HG02885 (cell line): Measurements from ENCODE around the gene MYL12A.
A peak's percentile ranks its signal among the peaks of the same experiment; 100 is the strongest.

Source experiments
- ATAC-seq: cut with Tn5 transposase; IDR thresholded peaks from one replicate; pipeline ENCODE4 v1.9.1; 2021; ENCODE audit warnings: mild to moderate bottlenecking; ENCODE audit not compliant: unreplicated experiment, poor library complexity

The MYL12A gene

GRCh38 chr18:3279201-3280185, 31.9 kb downstream of the MYL12A start:
- peak; percentile 91 for ATAC-seq

GRCh38 chr18:3281456-3282400, 34.1 kb downstream of the MYL12A start:
- ATAC-seq = peak; percentile 39

DNA sequence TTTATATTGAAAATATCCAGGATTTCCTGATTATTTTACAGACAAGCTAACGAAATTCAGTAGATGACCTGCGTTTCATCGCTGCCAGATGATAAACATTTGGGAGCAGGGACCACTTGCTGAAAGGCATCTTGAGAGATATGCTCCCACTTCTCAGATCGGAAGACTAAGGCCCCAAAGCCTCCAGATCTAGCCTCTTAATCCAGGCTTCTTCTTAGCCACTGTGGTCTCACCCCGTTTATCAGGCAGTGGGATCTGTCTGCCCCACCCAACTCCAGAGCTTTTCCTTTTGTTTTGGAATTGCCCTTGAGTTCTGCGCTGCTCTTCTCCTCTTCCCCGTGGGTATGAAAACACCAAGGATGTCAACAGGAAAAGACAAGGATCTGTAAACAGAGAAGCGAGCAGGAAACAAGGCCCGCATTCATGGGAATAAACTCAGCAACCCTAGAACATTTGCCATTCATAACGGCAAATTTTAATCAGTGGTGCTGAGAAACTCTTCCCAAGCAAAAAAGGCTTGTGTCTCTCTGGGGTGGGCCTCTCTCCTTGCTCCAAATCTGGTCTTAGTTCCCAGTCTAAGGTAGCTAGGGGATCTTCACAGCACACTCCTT, 35.8 kb downstream of the MYL12A start:
- no peak for ATAC-seq

GRCh38 chr18:3283908-3284307, 36.3 kb downstream of the MYL12A start:
- ATAC-seq = no peak

- no peak for ATAC-seq
Measured at GRCh38 chr18:3284501-3284900, 36.9 kb downstream of the MYL12A start.

DNA sequence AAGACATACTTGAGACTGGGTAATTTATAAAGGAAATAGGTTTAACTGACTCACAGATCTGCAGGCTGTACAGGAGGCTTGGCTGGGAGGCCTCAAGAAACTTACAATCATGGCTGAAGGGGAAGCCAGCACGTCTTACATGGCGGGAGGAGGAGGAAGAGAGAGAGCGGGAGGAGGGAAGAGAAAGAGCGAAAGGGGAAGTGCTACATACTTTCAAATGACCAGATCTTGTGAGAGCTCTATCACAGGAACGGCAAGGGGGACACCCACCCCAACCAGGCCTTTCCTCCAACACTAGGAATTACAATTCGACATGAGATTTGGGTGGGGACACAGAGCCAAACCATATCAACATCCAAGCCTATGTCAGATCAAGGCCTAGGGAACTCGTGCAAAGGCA, 38.6 kb downstream of the MYL12A start:
- no peak for ATAC-seq

GRCh38 chr18:3293196-3293951, 45.8 kb downstream of the MYL12A start:
- no peak for ATAC-seq

- no peak for ATAC-seq
Measured at GRCh38 chr18:3294435-3295080, 47.0 kb downstream of the MYL12A start.

DNA sequence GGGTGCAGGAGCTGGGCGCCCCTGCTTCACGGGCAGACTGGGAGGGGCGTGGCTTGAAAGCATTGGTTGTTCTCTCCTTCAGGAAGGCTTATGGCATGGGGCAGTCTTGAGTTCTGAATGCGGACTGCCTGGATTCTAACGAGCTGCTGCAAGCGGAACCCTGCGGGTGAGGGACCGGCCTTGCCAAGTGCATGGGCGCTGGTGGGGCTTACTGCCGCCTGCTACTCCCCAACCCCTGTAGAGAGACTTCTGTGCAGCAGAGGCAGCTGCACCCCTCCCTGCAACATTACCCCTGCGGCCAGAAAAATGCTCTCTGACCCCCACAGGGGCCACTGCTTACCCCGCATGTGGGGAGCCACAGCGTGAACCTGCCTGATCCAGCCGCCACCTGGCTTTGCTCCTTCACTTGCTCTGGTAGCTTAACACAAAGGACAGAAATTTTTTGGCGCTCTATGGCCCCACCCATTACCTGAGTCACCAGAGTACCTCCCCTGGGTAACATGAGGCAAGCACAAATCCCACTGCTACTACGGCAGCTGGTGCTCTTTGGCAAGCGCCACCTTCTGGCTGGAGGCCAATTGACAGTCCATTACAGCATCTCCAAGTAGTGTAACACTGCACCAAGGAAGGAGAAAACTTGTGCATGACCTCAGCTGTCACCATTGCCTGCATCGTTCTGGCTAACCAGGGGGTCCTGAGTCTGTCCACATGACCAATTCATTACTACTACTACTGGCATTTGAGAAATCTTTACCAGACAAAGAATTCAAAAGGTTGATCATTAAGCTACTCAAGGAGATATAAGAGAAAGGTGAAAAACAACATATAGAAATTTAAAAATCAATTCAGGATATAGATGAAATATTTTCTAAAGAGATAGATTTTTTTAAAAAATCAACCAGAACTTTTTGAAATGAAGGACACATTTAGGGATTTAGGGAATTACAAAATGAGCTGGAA, 49.7 kb downstream of the MYL12A start:
- ATAC-seq = peak; percentile 100

- no peak for ATAC-seq
Measured at GRCh38 chr18:3304832-3305231, 57.2 kb downstream of the MYL12A start.

DNA sequence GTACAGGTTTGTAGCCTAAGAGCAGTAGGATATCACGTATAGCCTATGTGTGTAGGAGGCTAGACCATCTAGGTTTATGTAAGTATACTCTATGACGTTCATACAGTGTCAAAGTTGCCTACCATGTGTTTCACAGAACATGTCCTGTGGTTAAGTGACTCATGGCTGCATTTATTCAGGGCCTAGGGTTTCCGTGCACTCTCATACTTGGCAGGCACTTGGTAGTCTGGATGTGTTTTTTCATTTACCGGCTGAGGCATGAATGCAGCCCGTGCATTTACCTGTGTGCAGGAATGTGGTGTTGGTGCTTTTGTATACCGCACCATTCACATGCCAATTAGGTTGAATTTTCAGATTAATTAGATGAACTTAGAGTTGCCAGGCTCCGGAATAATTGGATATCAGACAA, 57.8 kb downstream of the MYL12A start:
- peak; percentile 91 for ATAC-seq
